A549 (cell line): ENCODE results near the gene ITGA8.

ENCODE experiments used
- BHLHE40 ChIP-seq: IDR thresholded peaks from 2 replicates; pipeline ENCODE4 v1.6.1; 2012; ENCODE audit warnings: low read depth, low read length, inconsistent platforms
- CBX8 ChIP-seq: fragments of 200-600 bp; sonication (generic); IDR thresholded peaks from 2 replicates; pipeline ENCODE4 v1.6.1; 2016
- CTCF ChIP-seq: fragments of >200 bp; sonication (Bioruptor Twin); formaldehyde crosslinking; IDR thresholded peaks from 3 replicates; pipeline ENCODE4 v1.5.1; 2016
- NR3C1 ChIP-seq: fragments of >200 bp; sonication (Bioruptor Twin); formaldehyde crosslinking; IDR thresholded peaks from 3 replicates; pipeline ENCODE4 v1.6.1; 2017
- RAD21 ChIP-seq, 2 experiments: fragments of >200 bp in 1 of 2; sonication (Bioruptor Twin) in 1 of 2; formaldehyde crosslinking in 1 of 2; IDR thresholded peaks in 1 of 2; conservative IDR thresholded peaks in 1 of 2; 2 replicates in 1 of 2; 3 replicates in 1 of 2; pipeline ENCODE4 v1.6.1; 2012 to 2018; ENCODE audit warnings: inconsistent platforms in 1 of 2
- TF ChIP-seq, protein P1 (sequence below): fragments of 450-650 bp; IDR thresholded peaks from 2 replicates; pipeline ENCODE4 v1.6.1; 2014; ENCODE audit warnings: antibody characterized with exemption

- TF ChIP-seq RAD21 (conservative IDR thresholded peaks at IDR 0.05 in 1 of 2, IDR thresholded peaks at IDR 0.05 in 1 of 2) (no peak), NR3C1 (no peak), BHLHE40 (no peak), CTCF (no peak), CBX8 (no peak)
- TF ChIP-seq, protein P1, sequence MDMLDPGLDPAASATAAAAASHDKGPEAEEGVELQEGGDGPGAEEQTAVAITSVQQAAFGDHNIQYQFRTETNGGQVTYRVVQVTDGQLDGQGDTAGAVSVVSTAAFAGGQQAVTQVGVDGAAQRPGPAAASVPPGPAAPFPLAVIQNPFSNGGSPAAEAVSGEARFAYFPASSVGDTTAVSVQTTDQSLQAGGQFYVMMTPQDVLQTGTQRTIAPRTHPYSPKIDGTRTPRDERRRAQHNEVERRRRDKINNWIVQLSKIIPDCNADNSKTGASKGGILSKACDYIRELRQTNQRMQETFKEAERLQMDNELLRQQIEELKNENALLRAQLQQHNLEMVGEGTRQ, result no peak
Observed at GRCh38 chr10:15658069-15658702, 61.5 kb downstream of the ITGA8 start.
